Measurements from ENCODE around the gene G6PD. TPM values are rescaled to one million over a fixed set of nuclear protein-coding genes. Genes with fewer than 3 reads are reported as not detected.

The G6PD gene
- total RNA-seq, 1 donor from 2014 or later = 84.4 TPM

- TF ChIP-seq CTCF (conservative IDR thresholded peaks at IDR 0.05) = no peak
- Mint-ChIP-seq H3K36me3 (ENCODE audit: low read depth) (peaks cover 5% of the 10 kb centered on the region), H3K27ac (ENCODE audit: unreplicated experiment) (peak overlapping the region; percentile 78), H3K4me3 (peak overlapping the region; percentile 92), H3K9me3 (no peaks in the 10 kb centered on the region), H3K4me1 (peaks cover 17% of the 10 kb centered on the region), H3K27me3 (ENCODE audit: low read depth) (no peaks in the 10 kb centered on the region)
- DNase-seq (ENCODE audit: low read depth, low spot score) = no peak
Measured at GRCh38 chrX:154548028-154548316, 1.3 kb upstream of the G6PD start.

- H3K27me3 Mint-ChIP-seq (ENCODE audit: low read depth) = no peaks in the 10 kb centered on the region
- H3K4me1 Mint-ChIP-seq = peaks cover 20% of the 10 kb centered on the region
- no peaks in the 10 kb centered on the region for H3K9me3 Mint-ChIP-seq
- DNase-seq (ENCODE audit: low read depth, low spot score) = peak; percentile 77
- H3K4me3 Mint-ChIP-seq = peak within 1 kb of the TSS; percentile 92
- peaks cover 5% of the 10 kb centered on the region for H3K36me3 Mint-ChIP-seq (ENCODE audit: low read depth)
- peak within 1 kb of the TSS; percentile 90 for H3K27ac Mint-ChIP-seq (ENCODE audit: unreplicated experiment)
- no peak for TF ChIP-seq CTCF (conservative IDR thresholded peaks at IDR 0.05)
Measured at GRCh38 chrX:154547245-154548027, 790 bp upstream of the G6PD start, which contains the start of gene IKBKG. IKBKG (plus strand) TSS chrX:154547620; CDS start chrX:154552003, 4,383 bp downstream.

GRCh38 chrX:154545673-154546274, 872 bp downstream of the G6PD start:
- H3K36me3 Mint-ChIP-seq (ENCODE audit: low read depth) = peaks cover 5% of the 10 kb centered on the region
- no peak for DNase-seq (ENCODE audit: low read depth, low spot score)
- H3K4me1 Mint-ChIP-seq = peaks cover 20% of the 10 kb centered on the region
- peak overlapping the region; percentile 87 for H3K4me3 Mint-ChIP-seq
- TF ChIP-seq CTCF (conservative IDR thresholded peaks at IDR 0.05) = no peak
- no peaks in the 10 kb centered on the region for H3K9me3 Mint-ChIP-seq
- H3K27ac Mint-ChIP-seq (ENCODE audit: unreplicated experiment) = no peak overlapping the region
- no peaks in the 10 kb centered on the region for H3K27me3 Mint-ChIP-seq (ENCODE audit: low read depth)

- no peaks in the 10 kb centered on the region for H3K27me3 Mint-ChIP-seq (ENCODE audit: low read depth)
- no peaks in the 10 kb centered on the region for H3K36me3 Mint-ChIP-seq (ENCODE audit: low read depth)
- DNase-seq (ENCODE audit: low read depth, low spot score) = no peak
- peak overlapping the region; percentile 77 for H3K4me3 Mint-ChIP-seq
- no peaks in the 10 kb centered on the region for H3K9me3 Mint-ChIP-seq
- no peak overlapping the region for H3K27ac Mint-ChIP-seq (ENCODE audit: unreplicated experiment)
- no peak for TF ChIP-seq CTCF (conservative IDR thresholded peaks at IDR 0.05)
- H3K4me1 Mint-ChIP-seq = peaks cover 14% of the 10 kb centered on the region
Measured at GRCh38 chrX:154542723-154543424, 3.8 kb downstream of the G6PD start.

GRCh38 chrX:154541896-154542722, 4.5 kb downstream of the G6PD start:
- no peak overlapping the region for H3K27ac Mint-ChIP-seq (ENCODE audit: unreplicated experiment)
- no peaks in the 10 kb centered on the region for H3K36me3 Mint-ChIP-seq (ENCODE audit: low read depth)
- no peaks in the 10 kb centered on the region for H3K27me3 Mint-ChIP-seq (ENCODE audit: low read depth)
- no peak overlapping the region for H3K4me3 Mint-ChIP-seq
- no peak for DNase-seq (ENCODE audit: low read depth, low spot score)
- peaks cover 13% of the 10 kb centered on the region for H3K4me1 Mint-ChIP-seq
- no peaks in the 10 kb centered on the region for H3K9me3 Mint-ChIP-seq
- TF ChIP-seq CTCF (conservative IDR thresholded peaks at IDR 0.05) = no peak

Measured in neural crest cell (in vitro differentiated cells).